Measurements from ENCODE around the gene ANKRD33B. TPM values are rescaled to one million over a fixed set of nuclear protein-coding genes. Genes with fewer than 3 reads are reported as not detected.

Gene ANKRD33B
- total RNA-seq, 1 donor from 2014 or later: 2.2 TPM

GRCh38 chr5:10552183-10553143 lies 11.4 kb upstream of the ANKRD33B start:
- H3K9me3 Mint-ChIP-seq: no peaks in the 10 kb centered on the region
- no peaks in the 10 kb centered on the region for H3K27me3 ChIP-seq
- H3K36me3 ChIP-seq: no peaks in the 10 kb centered on the region
- peak overlapping the region; percentile 89 for H3K27ac ChIP-seq
- peaks cover 13% of the 10 kb centered on the region for H3K4me1 ChIP-seq
- peaks cover 33% of the 10 kb centered on the region for H3F3A ChIP-seq (ENCODE audit: low read depth)
- H4K20me1 ChIP-seq (ENCODE audit: low read depth): no peaks in the 10 kb centered on the region
- no peak overlapping the region for H3K4me3 ChIP-seq
- no peak overlapping the region for H3K4me2 ChIP-seq
- H3K79me2 ChIP-seq (ENCODE audit: low read depth): no peaks in the 10 kb centered on the region
- H3K9ac ChIP-seq: no peak overlapping the region
- H3K27ac Mint-ChIP-seq: no peak overlapping the region
- no peak overlapping the region for H3K4me3 Mint-ChIP-seq
- TF ChIP-seq EZH2 (IDR thresholded peaks at IDR 0.05): no peak
- TF ChIP-seq CTCF (IDR thresholded peaks at IDR 0.05): no peak
- TF ChIP-seq EZH2phosphoT487 (IDR thresholded peaks at IDR 0.05): no peak
- H3K36me3 Mint-ChIP-seq: no peaks in the 10 kb centered on the region
- no peak for DNase-seq (ENCODE audit: low spot score)
- no peaks in the 10 kb centered on the region for H3K9me3 ChIP-seq (ENCODE audit: low read depth)
- no peak overlapping the region for H2AFZ ChIP-seq (replicated peaks)
- H3K27me3 Mint-ChIP-seq (ENCODE audit: insufficient read depth, low read depth): peaks cover 12% of the 10 kb centered on the region
- peaks cover 25% of the 10 kb centered on the region for H3K4me1 Mint-ChIP-seq

- Mint-ChIP-seq H3K27me3 (ENCODE audit: insufficient read depth, low read depth) (peaks cover 8% of the 10 kb centered on the region), H3K27ac (no peak overlapping the region), H3K4me3 (no peak overlapping the region), H3K36me3 (no peaks in the 10 kb centered on the region), H3K9me3 (no peaks in the 10 kb centered on the region), H3K4me1 (peaks cover 33% of the 10 kb centered on the region)
- Histone ChIP-seq H3K79me2 (ENCODE audit: low read depth) (no peaks in the 10 kb centered on the region), H3K4me1 (peaks cover 17% of the 10 kb centered on the region), H3K27me3 (no peaks in the 10 kb centered on the region), H4K20me1 (ENCODE audit: low read depth) (no peaks in the 10 kb centered on the region), H2AFZ (replicated peaks) (no peak overlapping the region), H3K36me3 (no peaks in the 10 kb centered on the region), H3K4me2 (no peak overlapping the region), H3K9me3 (ENCODE audit: low read depth) (no peaks in the 10 kb centered on the region), H3K9ac (no peak overlapping the region), H3F3A (ENCODE audit: low read depth) (peaks cover 26% of the 10 kb centered on the region), H3K4me3 (no peak overlapping the region), H3K27ac (no peak overlapping the region)
- TF ChIP-seq EZH2 (IDR thresholded peaks at IDR 0.05) (no peak), CTCF (IDR thresholded peaks at IDR 0.05) (no peak), EZH2phosphoT487 (IDR thresholded peaks at IDR 0.05) (no peak)
- no peak for DNase-seq (ENCODE audit: low spot score)
Observed at GRCh38 chr5:10553476-10553875, 10.4 kb upstream of the ANKRD33B start.

- Histone ChIP-seq H3K36me3 (no peaks in the 10 kb centered on the region), H3F3A (ENCODE audit: low read depth) (peaks cover 17% of the 10 kb centered on the region), H3K27me3 (peaks cover 13% of the 10 kb centered on the region), H3K4me2 (no peak overlapping the region), H2AFZ (replicated peaks) (no peak overlapping the region), H3K9ac (no peak overlapping the region), H3K4me1 (peaks cover 17% of the 10 kb centered on the region), H3K27ac (no peak overlapping the region), H3K79me2 (ENCODE audit: low read depth) (no peaks in the 10 kb centered on the region), H3K9me3 (ENCODE audit: low read depth) (no peaks in the 10 kb centered on the region), H4K20me1 (ENCODE audit: low read depth) (no peaks in the 10 kb centered on the region), H3K4me3 (no peak overlapping the region)
- H3K27me3 Mint-ChIP-seq (ENCODE audit: insufficient read depth, low read depth): peaks cover 5% of the 10 kb centered on the region
- H3K9me3 Mint-ChIP-seq: no peaks in the 10 kb centered on the region
- no peak overlapping the region for H3K27ac Mint-ChIP-seq
- no peaks in the 10 kb centered on the region for H3K36me3 Mint-ChIP-seq
- no peak for DNase-seq (ENCODE audit: low spot score)
- peaks cover 33% of the 10 kb centered on the region for H3K4me1 Mint-ChIP-seq
- H3K4me3 Mint-ChIP-seq: no peak overlapping the region
- TF ChIP-seq EZH2 (IDR thresholded peaks at IDR 0.05) (no peak), CTCF (IDR thresholded peaks at IDR 0.05) (no peak), EZH2phosphoT487 (IDR thresholded peaks at IDR 0.05) (no peak)
Observed at GRCh38 chr5:10555277-10555684, 8.6 kb upstream of the ANKRD33B start.

Measured in neural progenitor cell (in vitro differentiated cells).